GM06990 (cell line): ENCODE results near the gene OSBP2.
A peak's percentile ranks its signal among the peaks of the same experiment; 100 is the strongest.
"Not testable (repeated sequence)": the region's sequence is repeated elsewhere in the genome, so short reads cannot be mapped to it uniquely, and the experiment has no call there.

Experiments used
- DNase-seq: peaks from one replicate; pipeline ENCODE4 v3.0.0-alpha.2; 2011; ENCODE audit not compliant: insufficient read length; ENCODE audit errors: extremely low read depth
- H3K27me3 ChIP-seq: replicated peaks from 2 replicates; pipeline ENCODE4 v1.6.0; 2011; ENCODE audit warnings: low read length; ENCODE audit not compliant: control insufficient read depth, insufficient read depth
- H3K36me3 ChIP-seq: 2 replicates; pipeline ENCODE4 v1.5.1; 2011; ENCODE audit warnings: low read length; ENCODE audit not compliant: control insufficient read depth, insufficient read depth
- H3K4me3 ChIP-seq: replicated peaks from 2 replicates; pipeline ENCODE4 v1.5.1; 2011; ENCODE audit warnings: low read depth, mild to moderate bottlenecking, control low read depth, low read length
- CTCF ChIP-seq: IDR thresholded peaks from 2 replicates; pipeline ENCODE4 v1.5.1; 2011; ENCODE audit warnings: low read length, control low read depth, mild to moderate bottlenecking, inconsistent platforms; ENCODE audit not compliant: insufficient read depth, poor library complexity, severe bottlenecking

The OSBP2 gene

GRCh38 chr22:30701872-30702271 is 7.2 kb downstream of the OSBP2 start:
- Histone ChIP-seq H3K4me3 (no peak overlapping the region), H3K36me3 (no peaks in the 10 kb centered on the region), H3K27me3 (no peaks in the 10 kb centered on the region)
- TF ChIP-seq CTCF: no peak
- DNase-seq: no peak

GRCh38 chr22:30702856-30703255 is 8.2 kb downstream of the OSBP2 start:
- H3K36me3 ChIP-seq: no peaks in the 10 kb centered on the region
- no peak for TF ChIP-seq CTCF
- DNase-seq: no peak
- H3K4me3 ChIP-seq: no peak overlapping the region
- no peaks in the 10 kb centered on the region for H3K27me3 ChIP-seq

- no peak for DNase-seq
- Histone ChIP-seq H3K4me3 (no peak overlapping the region), H3K36me3 (no peaks in the 10 kb centered on the region), H3K27me3 (no peaks in the 10 kb centered on the region)
- no peak for TF ChIP-seq CTCF
These were observed 10.3 kb downstream of the OSBP2 start for GRCh38 chr22:30704978-30705377.

- Histone ChIP-seq H3K4me3 (peak overlapping the region; percentile 1; the same call in 1 of the 2 replicates), H3K27me3 (no peaks in the 10 kb centered on the region), H3K36me3 (no peaks in the 10 kb centered on the region)
- TF ChIP-seq CTCF: peak; percentile 2
- peak; percentile 30 for DNase-seq
These were observed 11.3 kb downstream of the OSBP2 start for GRCh38 chr22:30705710-30706651.

- not testable (repeated sequence) for DNase-seq, H3K4me3 ChIP-seq
These were observed 15.3 kb downstream of the OSBP2 start for GRCh38 chr22:30709980-30710379.

GRCh38 chr22:30712094-30712493 is 17.4 kb downstream of the OSBP2 start:
- Histone ChIP-seq H3K4me3 (no peak overlapping the region), H3K36me3 (no peaks in the 10 kb centered on the region), H3K27me3 (no peaks in the 10 kb centered on the region)
- DNase-seq: no peak
- no peak for TF ChIP-seq CTCF

More at GRCh38 chr22:30709980-30710379, 15.3 kb downstream of the OSBP2 start:
- H3K36me3 ChIP-seq, H3K27me3 ChIP-seq: not testable (repeated sequence)
